DMS79 treated with DMSO at 0.1 percent for 48 hours (cell line): ENCODE results near the gene ANKRD36.
"Not testable (repeated sequence)": the region's sequence is repeated elsewhere in the genome, so short reads cannot be mapped to it uniquely, and the experiment has no call there.

Source experiments
- DNase-seq: peaks from one replicate; lab custom pipeline; 2025; lab: John Stamatoyannopoulos, UW

Gene ANKRD36

DNA sequence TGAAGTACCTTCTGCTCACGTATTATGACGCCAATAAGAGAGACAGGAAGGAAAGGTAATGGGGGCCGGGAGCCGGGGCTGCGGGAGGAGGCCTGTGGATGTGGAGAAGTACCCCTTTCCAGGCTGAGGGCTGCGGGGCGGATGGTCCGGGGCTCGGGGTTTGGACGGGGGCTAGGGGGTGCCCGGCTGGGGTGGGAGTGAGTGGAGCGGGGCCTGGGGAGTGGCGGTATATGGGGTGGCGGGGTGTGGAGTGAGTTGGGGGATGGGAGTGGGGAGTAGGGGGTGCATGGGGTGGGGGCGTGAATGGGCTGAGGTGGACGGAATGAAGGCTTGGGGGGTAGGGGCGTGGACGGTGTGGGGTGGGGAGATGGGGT lies 916 bp downstream of the ANKRD36 start:
- DNase-seq, result not testable (repeated sequence)

GRCh38 chr2:97129090-97129489 lies 16.1 kb downstream of the ANKRD36 start:
- DNase-seq, result not testable (repeated sequence)

- not testable (repeated sequence) for DNase-seq
Measured at GRCh38 chr2:97144016-97144415, 31.1 kb downstream of the ANKRD36 start.

DNA sequence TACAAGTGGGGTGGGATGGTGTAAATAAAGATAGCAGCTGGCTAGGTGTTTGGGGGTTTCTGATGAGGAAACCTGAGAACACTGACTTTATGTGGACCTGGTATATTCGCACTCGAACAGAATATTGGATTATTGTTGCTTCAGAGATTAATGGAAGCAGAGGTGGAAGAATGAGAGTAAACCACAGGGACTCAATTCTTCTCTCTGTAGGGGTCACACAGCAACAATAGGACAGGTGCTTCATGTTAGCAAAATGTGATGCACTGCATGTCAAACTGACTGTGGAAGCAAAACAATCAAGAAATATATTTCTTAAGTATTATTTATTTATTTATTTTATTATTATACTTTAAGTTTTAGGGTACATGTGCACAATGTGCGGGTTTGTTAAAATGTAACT lies 53.6 kb downstream of the ANKRD36 start:
- DNase-seq, result not testable (repeated sequence)

GRCh38 chr2:97167938-97168337 lies 55.0 kb downstream of the ANKRD36 start:
- DNase-seq, result not testable (repeated sequence)

GRCh38 chr2:97168583-97168982 lies 55.6 kb downstream of the ANKRD36 start:
- not testable (repeated sequence) for DNase-seq

DNA sequence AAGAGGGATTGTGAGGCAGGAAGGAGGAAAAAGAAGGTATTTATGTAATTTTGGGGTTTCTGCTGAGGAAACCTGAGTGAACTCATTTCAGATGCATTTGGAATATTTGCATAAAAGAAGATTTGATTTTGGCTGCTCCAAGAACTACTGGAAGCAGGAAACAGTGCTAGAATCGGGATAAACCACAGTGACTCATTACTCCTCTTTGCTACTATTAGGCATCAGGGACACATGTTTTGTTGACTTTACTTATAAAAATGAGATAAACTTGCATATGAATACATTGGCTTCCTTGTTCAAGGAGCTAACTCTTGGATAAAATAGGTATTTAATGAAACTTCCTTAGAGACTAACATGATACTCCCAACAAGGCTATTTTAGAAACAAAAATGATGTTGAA lies 67.4 kb downstream of the ANKRD36 start:
- not testable (repeated sequence) for DNase-seq

GRCh38 chr2:97195349-97195748 lies 82.4 kb downstream of the ANKRD36 start:
- DNase-seq, result not testable (repeated sequence)

GRCh38 chr2:97197251-97197650 lies 84.3 kb downstream of the ANKRD36 start:
- DNase-seq, result not testable (repeated sequence)

DNA sequence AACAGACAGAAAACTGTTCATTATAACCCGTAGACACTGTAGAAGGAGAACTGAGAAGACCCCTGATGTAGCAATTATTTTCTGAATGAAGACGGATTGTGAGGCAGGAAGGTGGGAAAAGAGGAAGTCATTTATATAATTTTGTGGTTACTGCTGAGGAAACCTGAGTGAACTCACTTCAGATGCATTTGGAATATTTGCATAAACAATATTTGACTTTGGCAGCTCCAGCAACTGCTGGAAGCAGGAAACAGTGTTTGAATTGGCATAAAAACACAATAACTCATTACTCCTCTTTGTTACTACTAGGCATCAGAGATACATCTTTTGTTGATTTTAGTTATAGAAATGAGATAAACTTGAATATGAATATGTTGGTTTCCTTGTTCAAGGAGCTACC lies 87.9 kb downstream of the ANKRD36 start:
- DNase-seq, result not testable (repeated sequence)

DNA sequence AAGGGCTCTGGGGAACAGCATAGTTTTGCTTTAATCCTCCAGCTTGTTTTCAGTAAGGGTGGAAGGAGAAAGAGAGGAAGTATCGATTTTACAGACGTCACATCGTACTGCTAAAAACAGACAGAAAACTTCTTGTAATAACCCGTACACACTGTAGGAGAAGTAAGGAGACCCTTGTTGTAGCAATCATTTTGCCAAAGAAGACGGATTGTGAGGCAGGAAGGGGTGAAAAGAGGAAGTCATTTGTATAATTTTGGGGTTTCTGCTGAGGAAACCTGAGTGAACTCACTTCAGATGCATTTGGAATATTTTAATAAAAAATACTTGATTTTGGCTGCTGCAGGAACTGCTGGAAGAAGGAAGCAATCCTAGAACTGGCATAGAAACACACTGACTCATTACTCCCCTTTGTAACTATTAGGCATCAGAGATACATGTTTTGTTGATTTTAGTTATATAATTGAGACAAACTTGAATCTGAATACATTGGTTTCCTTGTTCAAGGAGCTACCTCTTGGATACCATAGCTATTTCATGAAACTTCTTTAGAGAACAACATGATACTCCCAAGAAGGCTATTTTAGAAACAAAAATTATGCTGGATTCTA lies 89.8 kb downstream of the ANKRD36 start:
- DNase-seq, result not testable (repeated sequence)

DNA sequence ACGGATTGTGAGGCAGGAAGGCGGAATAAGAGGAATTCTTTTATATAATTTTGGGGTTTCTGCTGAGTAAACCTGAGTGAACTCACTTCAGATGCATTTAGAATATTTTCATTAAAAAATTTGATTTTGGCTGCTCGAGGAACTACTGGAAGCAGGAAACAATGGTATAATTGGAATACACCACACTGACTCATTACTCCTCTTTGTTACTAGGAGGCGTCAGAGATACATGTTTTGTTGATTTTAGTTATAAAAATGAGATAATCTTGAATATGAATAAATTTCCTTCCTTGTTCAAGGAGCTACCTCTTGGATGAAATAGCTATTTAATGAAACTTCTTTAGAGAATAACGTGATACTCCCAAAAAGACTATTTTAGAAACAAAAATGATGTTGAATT lies 97.4 kb downstream of the ANKRD36 start:
- no peak for DNase-seq

DNA sequence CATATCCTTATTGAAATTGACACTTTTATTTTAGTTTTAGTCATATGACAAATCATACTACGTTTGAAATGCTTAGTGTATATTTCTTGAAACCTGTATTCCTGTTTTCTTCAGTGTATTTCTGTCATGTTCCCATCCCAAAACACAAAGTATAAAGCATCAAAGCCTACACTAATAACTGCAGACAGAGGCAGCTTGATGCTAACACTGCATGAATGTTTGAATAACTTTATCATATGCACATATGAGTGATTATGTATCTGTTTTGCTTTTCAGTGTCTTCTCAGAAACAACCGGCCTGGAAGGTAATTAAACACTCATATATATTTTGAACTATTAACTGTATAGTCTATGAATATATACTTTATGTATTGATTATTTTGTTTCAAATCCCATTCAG lies 102.1 kb downstream of the ANKRD36 start:
- not testable (repeated sequence) for DNase-seq

GRCh38 chr2:97230848-97231585 lies 118.1 kb downstream of the ANKRD36 start:
- not testable (repeated sequence) for DNase-seq

DNA sequence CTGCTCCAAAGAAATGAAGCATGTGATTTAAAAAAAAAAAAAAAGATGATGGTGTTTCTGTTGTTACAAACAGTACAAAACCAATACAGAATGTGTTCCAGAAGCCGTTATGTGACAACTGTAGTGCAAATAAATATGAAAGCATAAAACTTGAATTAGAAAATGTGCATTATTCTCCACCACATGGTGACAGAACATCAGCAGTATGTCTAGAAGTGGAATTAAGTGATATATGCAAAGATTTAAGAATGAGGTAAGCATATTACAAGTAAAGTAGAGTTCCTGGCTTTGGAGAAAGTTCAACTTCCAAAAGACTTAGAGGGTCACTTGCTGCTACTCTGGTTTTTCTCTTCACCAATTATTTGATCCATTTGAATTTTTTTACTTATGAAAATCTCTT lies 120.0 kb downstream of the ANKRD36 start:
- not testable (repeated sequence) for DNase-seq

DNA sequence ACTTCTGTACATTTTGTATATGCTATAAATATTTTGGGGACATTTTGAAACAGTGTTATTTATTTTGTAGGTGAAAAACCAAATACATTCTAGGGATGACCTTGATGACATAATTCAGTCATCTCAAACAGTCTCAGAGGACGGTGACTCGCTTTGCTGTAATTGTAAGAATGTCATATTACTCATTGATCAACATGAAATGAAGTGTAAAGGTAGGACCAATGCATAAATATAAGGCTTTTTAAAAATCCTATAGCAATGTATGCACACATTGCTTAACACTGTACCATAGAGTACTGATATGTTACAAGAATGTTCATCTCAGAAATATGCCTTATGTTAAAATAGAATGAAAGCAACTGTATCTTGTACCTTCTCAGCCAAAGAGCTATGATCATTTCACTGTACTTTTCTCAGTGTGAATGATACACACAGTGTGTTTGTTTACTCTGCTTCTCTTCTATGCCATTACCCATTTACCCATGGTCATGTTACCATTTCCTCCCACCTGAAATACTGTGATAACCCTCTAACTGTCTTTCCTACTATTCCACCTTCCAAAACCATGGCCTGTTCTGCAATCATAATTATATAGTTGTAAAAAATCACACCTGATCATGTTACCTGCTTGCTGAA lies 120.8 kb downstream of the ANKRD36 start:
- DNase-seq, result not testable (repeated sequence)

GRCh38 chr2:97261192-97261591 lies 148.2 kb downstream of the ANKRD36 start:
- DNase-seq, result not testable (repeated sequence)

- DNase-seq, result not testable (repeated sequence)
Measured at GRCh38 chr2:97266449-97266848, 153.5 kb downstream of the ANKRD36 start.

DNA sequence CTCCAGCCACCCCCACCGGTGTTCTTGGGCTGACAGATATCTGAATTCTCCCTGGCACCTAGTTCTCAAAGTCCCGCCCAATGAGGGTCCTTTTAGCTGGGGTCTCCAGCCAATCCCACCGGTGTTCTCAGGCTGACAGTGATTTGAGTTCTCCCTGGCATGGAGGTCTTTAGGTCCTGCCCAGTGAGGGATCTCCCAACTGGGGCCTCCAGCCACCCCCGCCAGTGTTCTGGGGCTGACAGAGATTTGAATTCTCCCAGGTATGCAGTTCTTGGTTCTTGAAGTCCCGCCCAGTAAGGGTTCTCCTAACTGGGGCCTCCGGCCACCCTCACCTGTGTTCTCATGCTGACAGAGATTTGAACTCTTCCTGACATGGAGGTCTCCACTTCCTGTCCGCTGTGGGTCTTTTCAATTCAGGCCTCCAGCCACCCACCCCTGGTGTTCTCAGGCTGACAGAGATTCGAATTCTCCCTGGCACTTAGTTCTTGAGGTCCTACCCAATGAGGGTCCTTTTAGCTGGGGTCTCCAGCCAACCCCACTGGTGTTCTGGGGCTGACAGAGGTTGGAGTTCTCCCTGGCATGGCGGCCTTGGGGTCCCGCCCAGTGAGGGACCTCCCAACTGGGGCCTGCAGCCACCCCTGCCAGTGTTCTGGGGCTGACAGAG lies 154.6 kb downstream of the ANKRD36 start:
- no peak for DNase-seq

GRCh38 chr2:97268075-97268591 lies 155.2 kb downstream of the ANKRD36 start:
- not testable (repeated sequence) for DNase-seq

- DNase-seq, result not testable (repeated sequence)
Measured at GRCh38 chr2:97276232-97276798, 163.4 kb downstream of the ANKRD36 start.

DNA sequence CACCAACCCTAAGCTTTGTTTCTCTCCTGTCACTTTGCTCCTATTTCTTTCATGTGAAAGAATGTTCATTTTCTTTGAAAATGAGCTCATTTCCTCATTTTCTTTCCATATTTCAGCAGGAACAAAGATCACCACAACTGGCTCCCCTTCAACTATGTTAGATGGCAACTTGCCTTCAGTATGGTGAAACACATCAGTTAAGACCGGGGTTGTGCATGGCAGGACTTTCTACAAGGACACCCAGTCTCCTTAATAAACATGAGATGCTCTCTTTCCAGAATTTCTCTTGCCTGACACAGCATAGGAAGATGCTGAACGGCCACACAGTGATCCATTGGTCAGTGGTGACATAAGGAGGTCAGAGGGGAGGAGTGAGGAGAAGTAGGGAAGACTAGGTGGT lies 172.2 kb downstream of the ANKRD36 start:
- not testable (repeated sequence) for DNase-seq
